Measurements from ENCODE around the gene ACAA1.
"Not testable (repeated sequence)": the region's sequence is repeated elsewhere in the genome, so short reads cannot be mapped to it uniquely, and the experiment has no call there.

The ACAA1 gene

DNA sequence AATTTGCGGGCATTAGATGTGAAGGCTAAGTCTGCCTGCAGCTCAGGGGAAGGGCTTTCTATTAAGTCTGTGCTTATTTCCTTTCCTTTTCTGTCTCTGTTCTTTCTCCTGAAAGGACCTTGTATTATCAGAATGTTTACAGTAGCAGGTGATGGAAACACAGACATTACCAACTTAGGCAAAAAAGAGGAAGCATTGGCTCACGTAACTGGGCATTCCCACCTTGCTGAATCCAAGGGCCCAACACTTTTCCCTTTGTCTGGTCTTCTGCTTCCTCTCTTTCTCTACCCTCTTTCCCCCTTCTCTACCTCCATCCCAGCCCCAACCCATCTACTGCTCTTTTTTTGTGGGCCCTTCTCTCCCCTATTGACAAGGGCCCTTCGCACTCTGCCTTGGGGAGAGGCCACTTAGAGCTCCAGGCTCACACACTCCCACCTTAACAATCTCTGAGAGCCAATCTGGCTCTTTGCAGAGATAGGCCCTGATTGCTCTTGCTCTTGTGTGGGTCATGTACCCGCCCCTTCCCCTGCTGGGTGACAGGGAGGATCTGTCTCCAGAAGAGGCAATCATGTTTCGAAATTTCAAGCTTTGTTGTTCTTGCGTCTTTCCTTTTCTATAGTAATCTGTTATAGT lies 35.0 kb downstream of the ACAA1 start:
- no peak for DNase-seq

GRCh38 chr3:38100498-38100897 lies 36.4 kb downstream of the ACAA1 start:
- no peak for DNase-seq

DNA sequence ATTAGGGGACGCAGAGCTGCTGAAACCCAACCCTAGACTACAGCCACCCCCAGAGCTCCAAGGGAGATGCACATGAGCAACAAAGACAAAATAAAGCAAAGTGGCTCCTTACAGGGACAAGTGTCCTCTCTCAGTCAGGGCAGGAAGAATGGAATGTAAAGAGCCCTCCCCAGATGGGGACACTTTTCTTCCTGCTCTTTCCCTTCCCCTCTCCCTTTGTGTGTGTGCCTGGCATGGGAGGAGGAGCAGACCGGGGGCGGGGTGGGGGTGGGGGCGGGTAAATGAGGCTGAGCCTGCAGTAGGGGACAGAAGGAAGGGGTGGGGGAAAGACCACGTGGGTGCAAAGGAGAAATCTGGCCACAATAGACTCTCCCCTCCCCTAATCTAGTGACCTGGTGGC lies 37.4 kb downstream of the ACAA1 start:
- DNase-seq = no peak

DNA sequence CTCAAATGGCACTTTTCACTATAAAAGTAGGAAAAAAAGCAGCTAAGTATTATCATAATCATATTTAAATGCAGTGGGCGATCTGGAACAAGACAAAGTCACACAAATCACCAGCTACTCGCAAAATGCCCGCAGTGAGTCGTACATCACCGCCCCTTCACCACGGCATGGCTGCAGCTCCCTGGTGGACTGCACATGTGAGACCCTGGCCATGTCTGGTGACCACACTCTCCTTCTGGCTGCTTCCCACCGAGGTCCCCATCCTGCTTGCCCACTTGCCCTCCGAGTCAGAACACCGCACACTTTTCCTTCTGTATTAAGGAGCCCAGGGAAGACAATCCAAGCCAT lies 38.6 kb downstream of the ACAA1 start:
- DNase-seq = no peak

DNA sequence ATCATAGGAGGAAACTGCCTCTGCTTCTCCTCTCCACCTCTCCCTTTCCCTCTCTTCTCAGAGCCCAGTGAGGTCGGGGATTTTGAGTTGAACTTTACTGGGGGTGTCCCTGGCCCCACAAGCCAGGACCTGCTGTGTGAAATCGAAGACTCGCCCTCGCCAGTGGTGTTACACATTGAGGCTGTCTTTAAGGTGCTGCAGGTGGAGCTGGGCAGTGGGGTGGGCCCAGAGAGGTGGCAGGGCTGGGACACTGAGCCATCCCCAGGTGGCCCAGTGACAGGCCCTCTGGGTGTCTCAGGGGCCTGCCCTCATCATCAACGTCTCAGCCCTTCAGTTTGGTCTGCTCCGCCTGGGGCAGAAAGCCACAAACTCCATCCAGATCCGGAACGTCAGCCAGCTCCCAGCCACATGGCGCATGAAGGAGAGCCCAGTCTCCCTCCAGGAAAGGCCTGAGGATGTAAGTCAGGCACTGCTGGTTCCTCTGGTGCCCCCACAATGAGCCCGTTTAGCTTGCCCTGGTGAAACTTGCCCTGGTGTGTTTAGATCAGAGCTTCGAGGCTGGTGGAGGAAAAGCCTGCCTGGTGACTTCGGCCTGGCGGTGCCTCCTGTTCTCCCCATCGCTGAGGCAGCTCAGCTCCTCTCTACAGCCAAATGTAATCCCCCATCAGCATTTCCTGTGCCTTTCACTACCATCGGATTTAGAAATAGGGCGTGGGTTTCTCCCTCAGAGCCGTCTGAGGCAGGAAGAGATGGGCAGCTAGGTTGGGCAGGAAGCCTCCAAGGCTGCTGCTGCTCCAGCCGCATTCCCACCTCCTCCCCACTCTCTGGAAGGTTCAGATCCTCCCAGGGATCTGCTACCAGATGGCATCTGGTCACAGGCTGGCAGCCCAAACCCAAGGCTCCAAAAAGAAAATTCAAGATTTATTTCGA lies 39.2 kb downstream of the ACAA1 start:
- no peak for DNase-seq

GRCh38 chr3:38095669-38096483 lies 41.1 kb downstream of the ACAA1 start:
- no peak for DNase-seq

DNA sequence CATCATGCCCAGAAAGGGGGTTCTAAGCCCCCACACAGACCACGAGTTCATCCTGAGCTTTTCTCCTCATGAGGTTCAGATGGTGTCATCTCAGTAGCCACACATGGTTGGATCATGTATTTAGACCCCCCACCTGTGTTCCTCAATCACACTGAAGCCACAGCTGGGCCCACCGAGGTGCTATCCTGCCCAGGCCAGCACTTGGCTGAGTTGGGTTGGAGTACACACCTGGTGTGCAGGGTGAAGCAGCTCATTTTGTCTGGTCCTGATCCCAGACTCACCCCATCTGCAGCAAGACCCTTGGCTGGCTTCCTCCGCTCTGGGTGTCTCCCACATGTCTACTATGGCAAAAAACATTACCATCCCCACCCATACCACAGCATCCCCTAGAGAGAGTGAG lies 41.9 kb downstream of the ACAA1 start:
- DNase-seq = no peak

DNA sequence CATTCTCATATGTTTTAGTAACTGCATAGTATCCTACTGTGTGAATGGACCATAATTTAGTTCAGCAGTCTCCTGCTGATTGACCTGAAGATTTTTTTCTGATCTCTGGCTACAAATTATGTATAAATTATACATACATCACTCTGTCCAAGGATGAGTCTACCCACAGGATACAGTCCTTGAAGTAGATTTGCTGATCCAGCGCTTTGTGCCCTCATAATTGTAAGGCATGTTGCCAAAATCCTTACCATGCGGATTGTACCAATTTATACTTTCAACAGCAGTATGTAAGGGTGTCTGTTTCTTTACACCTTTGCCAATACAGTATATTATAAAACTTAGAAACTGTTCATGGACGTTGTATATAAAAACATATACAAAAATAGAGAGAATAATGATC lies 46.5 kb downstream of the ACAA1 start:
- DNase-seq = no peak

- no peak for DNase-seq
Measured at GRCh38 chr3:38089163-38089562, 47.8 kb downstream of the ACAA1 start.

- no peak for DNase-seq
Measured at GRCh38 chr3:38088126-38089078, 48.5 kb downstream of the ACAA1 start.

GRCh38 chr3:38087278-38087677 lies 49.6 kb downstream of the ACAA1 start:
- DNase-seq = not testable (repeated sequence)

- DNase-seq = no peak
Measured at GRCh38 chr3:38086496-38086895, 50.4 kb downstream of the ACAA1 start.

- DNase-seq = no peak
Measured at GRCh38 chr3:38085943-38086324, 51.0 kb downstream of the ACAA1 start.

DNA sequence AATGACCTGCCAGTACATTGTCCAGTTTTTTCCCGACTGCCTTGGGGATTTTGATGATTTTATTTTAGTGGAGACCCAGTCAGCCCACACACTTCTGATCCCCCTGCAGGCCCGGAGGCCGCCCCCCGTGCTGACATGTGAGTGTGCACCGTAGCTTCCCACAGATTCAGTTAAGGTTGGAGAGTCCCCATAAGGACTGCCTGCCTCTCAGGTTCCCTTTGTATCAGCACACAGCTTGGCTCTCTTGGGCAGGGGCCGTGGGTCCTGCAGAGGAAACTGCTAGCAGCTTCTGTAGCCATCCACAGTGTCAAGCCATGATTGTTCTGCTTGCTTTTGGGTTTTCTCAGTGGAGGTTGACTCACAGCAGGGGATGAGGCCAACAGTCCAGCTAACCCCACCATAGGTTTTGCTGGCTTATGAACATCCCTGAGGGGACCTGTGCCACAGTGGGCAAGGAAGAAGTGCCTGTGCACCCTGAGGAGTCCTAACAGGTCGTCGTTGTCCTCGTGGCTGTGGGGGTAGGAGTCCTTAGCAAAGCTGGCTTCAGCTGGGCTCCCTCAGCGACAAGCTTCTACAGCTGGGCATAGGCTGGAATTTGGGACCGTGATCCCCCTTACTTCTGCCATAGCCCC lies 51.5 kb downstream of the ACAA1 start:
- DNase-seq = no peak

DNA sequence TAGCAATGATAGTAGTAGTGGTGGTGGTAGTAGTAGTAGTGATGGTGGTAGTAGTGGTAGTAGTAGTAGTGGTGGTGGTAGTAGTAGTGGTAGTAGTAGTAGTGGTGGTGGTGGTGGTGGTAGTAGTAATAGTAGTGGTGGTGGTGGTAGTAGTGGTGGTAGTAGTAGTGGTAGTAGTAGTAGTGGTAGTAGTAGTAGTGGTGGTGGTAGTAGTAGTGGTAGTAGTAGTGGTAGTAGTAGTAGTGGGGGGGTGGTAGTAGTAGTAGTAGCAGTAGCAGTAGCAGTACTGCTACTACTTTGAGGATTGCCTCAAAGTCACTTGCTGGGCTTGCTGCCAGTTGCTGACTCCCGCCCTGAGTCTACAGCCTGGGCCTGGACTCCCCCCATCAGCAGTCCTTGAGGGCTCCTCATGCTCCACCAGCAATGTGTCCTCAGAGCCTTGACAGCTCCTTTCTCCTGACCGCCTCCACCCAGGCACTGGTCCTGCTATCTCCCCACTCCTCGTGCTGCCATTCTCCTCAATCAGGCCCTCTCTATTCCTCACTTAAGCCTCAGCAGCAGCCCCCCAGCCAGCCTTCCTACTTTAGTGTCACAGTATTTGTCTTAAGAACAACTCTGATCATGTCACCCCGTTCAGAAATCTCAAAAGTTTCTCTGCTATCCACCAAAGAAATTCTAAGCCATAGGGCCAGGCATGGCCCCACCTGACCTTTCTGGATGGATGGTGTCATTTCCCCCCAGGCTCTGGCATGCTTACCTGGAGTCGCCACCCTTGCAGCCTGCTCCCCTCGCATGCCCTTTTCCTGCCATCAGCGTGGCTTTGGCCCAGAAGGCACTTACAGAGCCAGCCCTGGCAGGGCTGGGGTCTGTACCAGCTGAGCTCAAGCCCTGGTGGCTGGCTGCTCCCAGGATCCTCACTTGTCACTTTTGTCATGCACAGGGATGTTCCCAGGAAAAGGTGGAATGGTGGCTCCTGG lies 52.3 kb downstream of the ACAA1 start:
- peak; percentile 37 for DNase-seq

GRCh38 chr3:38083871-38084333 lies 53.0 kb downstream of the ACAA1 start:
- no peak for DNase-seq

DNA sequence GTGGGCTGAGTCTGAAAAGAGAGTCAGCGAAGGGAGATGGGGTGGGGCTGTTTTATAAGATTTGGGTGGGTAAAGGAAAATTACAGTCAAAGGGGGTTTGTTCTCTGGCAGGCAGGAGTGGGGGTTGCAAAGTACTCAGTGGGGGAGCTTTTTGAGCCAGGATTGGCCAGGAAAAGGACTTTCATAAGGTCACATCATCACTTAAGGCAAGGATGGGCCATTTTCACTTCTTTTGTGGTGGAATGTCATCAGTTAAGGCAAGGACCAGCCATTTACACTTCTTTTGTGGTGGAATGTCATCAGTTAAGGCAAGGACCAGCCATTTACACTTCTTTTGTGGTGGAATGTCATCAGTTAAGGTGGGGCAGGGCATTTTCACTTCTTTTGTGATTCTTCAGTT lies 53.7 kb downstream of the ACAA1 start:
- not testable (repeated sequence) for DNase-seq

DNA sequence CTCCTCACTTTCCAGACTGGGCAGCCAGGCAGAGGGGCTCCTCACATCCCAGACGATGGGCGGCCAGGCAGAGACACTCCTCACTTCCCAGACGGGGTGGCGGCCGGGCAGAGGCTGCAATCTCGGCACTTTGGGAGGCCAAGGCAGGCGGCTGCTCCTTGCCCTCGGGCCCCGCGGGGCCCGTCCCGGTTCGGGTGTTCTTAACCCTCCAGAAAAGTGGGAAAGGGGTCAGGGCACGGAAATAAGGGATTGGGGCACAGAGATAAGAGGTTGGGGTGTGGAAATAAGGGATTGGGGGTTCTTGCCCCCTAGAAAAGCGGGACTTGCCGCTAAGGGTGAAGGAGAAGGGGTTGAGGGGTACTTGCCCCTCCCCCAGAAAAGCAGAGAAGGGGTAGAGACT lies 54.6 kb downstream of the ACAA1 start:
- DNase-seq = not testable (repeated sequence)

DNA sequence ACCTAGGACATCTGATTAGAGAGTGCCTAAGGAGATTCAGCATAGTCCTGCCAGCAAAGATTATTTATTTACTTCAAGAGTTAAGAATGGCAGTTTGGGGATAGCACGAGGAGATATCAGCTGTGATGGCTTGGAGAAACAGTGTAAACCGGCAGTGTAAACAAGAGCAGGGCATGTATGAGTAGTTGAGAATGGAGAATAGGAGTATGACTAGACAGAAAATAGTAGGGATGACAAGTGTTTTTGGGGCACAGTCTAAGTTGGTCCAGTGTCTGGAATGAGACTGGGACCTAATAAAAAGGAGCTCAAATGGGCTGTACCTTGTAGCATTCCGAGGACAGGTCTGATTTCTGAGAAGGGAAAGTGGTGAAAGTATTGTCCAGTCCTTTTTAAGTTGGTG lies 59.9 kb downstream of the ACAA1 start:
- DNase-seq = not testable (repeated sequence)
